ENCODE measurements around the gene ERBIN. TPM values are rescaled to one million over a fixed set of nuclear protein-coding genes. Genes with fewer than 3 reads are reported as not detected.
"Not testable (repeated sequence)": the region's sequence is repeated elsewhere in the genome, so short reads cannot be mapped to it uniquely, and the experiment has no call there.

The ERBIN gene
- total RNA-seq, 1 donor from 2014 or later: 38.0 TPM

DNA sequence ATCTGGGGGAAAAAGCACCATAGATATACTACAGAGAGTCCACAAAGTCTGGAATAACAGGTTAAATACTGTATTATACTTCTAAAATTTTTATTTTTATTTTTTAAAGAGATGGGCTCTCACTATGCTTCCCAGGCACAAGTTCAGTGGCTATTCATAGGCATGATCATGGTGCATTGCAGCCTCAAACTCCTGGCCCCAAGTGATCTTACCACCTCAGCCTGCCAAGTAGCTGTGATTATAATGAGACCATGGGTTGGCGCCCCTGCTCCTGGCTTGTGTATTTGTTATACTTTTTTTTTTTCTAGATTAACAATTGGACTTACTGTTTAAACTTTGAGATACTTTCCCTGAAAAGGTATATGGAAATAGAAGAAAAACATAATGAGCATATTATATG lies 25.9 kb downstream of the ERBIN start:
- TF ChIP-seq, protein P1, sequence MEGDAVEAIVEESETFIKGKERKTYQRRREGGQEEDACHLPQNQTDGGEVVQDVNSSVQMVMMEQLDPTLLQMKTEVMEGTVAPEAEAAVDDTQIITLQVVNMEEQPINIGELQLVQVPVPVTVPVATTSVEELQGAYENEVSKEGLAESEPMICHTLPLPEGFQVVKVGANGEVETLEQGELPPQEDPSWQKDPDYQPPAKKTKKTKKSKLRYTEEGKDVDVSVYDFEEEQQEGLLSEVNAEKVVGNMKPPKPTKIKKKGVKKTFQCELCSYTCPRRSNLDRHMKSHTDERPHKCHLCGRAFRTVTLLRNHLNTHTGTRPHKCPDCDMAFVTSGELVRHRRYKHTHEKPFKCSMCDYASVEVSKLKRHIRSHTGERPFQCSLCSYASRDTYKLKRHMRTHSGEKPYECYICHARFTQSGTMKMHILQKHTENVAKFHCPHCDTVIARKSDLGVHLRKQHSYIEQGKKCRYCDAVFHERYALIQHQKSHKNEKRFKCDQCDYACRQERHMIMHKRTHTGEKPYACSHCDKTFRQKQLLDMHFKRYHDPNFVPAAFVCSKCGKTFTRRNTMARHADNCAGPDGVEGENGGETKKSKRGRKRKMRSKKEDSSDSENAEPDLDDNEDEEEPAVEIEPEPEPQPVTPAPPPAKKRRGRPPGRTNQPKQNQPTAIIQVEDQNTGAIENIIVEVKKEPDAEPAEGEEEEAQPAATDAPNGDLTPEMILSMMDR (IDR thresholded peaks at IDR 0.05; ENCODE audit: borderline replicate concordance): no peak
- Histone ChIP-seq H3K27ac (replicated peaks) (no peak overlapping the region), H3K36me3 (no peaks in the 10 kb centered on the region), H3K4me3 (no peak overlapping the region), H3K4me1 (peaks cover 69% of the 10 kb centered on the region), H3K27me3 (ENCODE audit: low read depth) (no peaks in the 10 kb centered on the region), H3K9me3 (replicated peaks) (no peaks in the 10 kb centered on the region)
- intact Hi-C loops (cut with micrococcal nuclease): no loop called here
- no peak for DNase-seq

DNA sequence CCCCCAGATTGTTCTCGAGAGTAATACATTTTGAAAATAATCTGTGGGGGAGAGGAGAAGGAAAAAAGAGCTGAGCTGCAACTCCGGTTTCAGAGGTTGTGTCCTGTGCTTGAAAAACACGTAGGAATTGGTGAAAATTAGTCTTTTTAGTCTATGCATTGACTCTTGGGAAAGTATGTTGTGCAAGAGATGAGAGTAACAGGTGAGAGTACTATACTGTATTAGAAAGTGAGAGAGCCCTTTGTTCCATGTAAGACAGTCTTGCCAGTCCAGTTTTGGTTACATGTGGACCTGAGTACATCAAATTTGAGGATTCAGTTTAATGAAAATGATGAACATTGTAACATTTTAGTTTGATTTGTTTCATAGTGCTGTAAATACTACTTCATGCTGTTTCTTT lies 27.8 kb downstream of the ERBIN start:
- DNase-seq: no peak
- TF ChIP-seq, protein P1 (IDR thresholded peaks at IDR 0.05; ENCODE audit: borderline replicate concordance): no peak

GRCh38 chr5:65955746-65956145 lies 29.4 kb downstream of the ERBIN start:
- no peak for DNase-seq
- TF ChIP-seq, protein P1 (IDR thresholded peaks at IDR 0.05; ENCODE audit: borderline replicate concordance): no peak
- no peaks in the 10 kb centered on the region for H3K27me3 ChIP-seq (ENCODE audit: low read depth)
- peaks cover 59% of the 10 kb centered on the region for H3K4me1 ChIP-seq
- intact Hi-C loops (cut with micrococcal nuclease): no loop called here
- no peaks in the 10 kb centered on the region for H3K36me3 ChIP-seq
- no peaks in the 10 kb centered on the region for H3K9me3 ChIP-seq (replicated peaks)
- no peak overlapping the region for H3K4me3 ChIP-seq
- H3K27ac ChIP-seq (replicated peaks): no peak overlapping the region

More for the DNA sequence above, 27.8 kb downstream of the ERBIN start:
- intact Hi-C loops (cut with micrococcal nuclease): no loop called here
- peaks cover 57% of the 10 kb centered on the region for H3K4me1 ChIP-seq
- no peak overlapping the region for H3K4me3 ChIP-seq
- H3K36me3 ChIP-seq: no peaks in the 10 kb centered on the region
- no peaks in the 10 kb centered on the region for H3K9me3 ChIP-seq (replicated peaks)
- H3K27me3 ChIP-seq (ENCODE audit: low read depth): no peaks in the 10 kb centered on the region
- H3K27ac ChIP-seq (replicated peaks): no peak overlapping the region

DNA sequence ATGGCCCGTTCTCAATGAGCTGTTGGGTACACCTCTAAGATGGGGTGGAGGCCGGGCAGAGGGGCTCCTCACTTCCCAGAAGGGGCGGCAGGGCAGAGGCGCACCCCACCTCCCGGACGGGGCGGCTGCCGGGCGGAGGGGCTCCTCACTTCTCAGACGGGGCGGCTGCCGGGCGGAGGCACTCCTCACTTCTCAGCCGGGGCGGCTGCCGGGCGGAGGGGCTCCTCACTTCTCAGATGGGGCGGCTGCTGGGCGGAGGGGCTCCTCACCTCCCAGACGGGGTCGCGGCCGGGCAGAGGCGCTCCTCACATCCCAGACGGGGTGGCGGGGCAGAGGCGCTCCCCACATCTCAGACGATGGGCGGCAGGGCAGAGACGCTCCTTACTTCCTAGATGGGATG lies 31.3 kb downstream of the ERBIN start:
- intact Hi-C loops (cut with micrococcal nuclease); H3K4me3 ChIP-seq; H3K36me3 ChIP-seq; DNase-seq; H3K9me3 ChIP-seq (replicated peaks); H3K27ac ChIP-seq (replicated peaks); H3K27me3 ChIP-seq (ENCODE audit: low read depth): not testable (repeated sequence)
- H3K4me1 ChIP-seq: peaks cover 60% of the 10 kb centered on the region

DNA sequence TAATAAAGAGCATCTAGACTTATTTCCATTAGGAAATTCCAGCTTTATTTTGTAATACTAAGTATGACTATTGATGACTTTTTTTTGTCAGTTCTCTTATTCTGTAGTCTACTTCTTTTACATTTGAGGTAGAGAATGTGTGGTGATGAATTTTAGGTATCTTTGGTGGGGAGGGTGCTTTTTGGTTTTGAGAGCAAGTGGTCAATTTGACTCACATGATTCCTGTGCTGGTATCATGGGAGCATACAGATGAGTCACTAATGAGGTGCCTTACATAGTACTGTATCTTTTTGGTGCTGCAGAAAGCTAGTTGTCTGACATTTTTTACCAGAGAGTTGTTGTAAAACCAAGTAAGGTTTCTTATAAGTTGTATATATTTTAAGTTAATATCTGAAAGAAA lies 35.3 kb downstream of the ERBIN start:
- Histone ChIP-seq H3K36me3 (no peaks in the 10 kb centered on the region), H3K27ac (replicated peaks) (no peak overlapping the region), H3K9me3 (replicated peaks) (no peaks in the 10 kb centered on the region), H3K27me3 (ENCODE audit: low read depth) (no peaks in the 10 kb centered on the region), H3K4me3 (no peak overlapping the region), H3K4me1 (peaks cover 67% of the 10 kb centered on the region)
- intact Hi-C loops (cut with micrococcal nuclease): no loop called here
- no peak for DNase-seq
- TF ChIP-seq, protein P1 (IDR thresholded peaks at IDR 0.05; ENCODE audit: borderline replicate concordance): no peak

GRCh38 chr5:65967288-65968066 lies 41.1 kb downstream of the ERBIN start:
- DNase-seq: no peak
- Histone ChIP-seq H3K9me3 (replicated peaks) (no peaks in the 10 kb centered on the region), H3K4me1 (peaks cover 89% of the 10 kb centered on the region), H3K27me3 (ENCODE audit: low read depth) (no peaks in the 10 kb centered on the region), H3K27ac (replicated peaks) (no peak overlapping the region), H3K4me3 (no peak overlapping the region), H3K36me3 (no peaks in the 10 kb centered on the region)
- intact Hi-C loops (cut with micrococcal nuclease): no loop called here
- TF ChIP-seq, protein P1 (IDR thresholded peaks at IDR 0.05; ENCODE audit: borderline replicate concordance): no peak

Data from left ventricle myocardium inferior (tissue), 1 donor.